Smooth muscle cell of the coronary artery (primary cell): ENCODE measurements around the gene PLPPR3. TPM values are rescaled to one million over a fixed set of nuclear protein-coding genes. Genes with fewer than 3 reads are reported as not detected.

Experiments
- total RNA-seq: library from RNA; depleted of rRNA; stranded (reverse); fragments of >200 nt; gene quantifications from 2 replicates; pipeline ENCODE4 v1.2.3, GENCODE V29; 2014; ENCODE audit warnings: low replicate concordance

Gene PLPPR3, protein sequence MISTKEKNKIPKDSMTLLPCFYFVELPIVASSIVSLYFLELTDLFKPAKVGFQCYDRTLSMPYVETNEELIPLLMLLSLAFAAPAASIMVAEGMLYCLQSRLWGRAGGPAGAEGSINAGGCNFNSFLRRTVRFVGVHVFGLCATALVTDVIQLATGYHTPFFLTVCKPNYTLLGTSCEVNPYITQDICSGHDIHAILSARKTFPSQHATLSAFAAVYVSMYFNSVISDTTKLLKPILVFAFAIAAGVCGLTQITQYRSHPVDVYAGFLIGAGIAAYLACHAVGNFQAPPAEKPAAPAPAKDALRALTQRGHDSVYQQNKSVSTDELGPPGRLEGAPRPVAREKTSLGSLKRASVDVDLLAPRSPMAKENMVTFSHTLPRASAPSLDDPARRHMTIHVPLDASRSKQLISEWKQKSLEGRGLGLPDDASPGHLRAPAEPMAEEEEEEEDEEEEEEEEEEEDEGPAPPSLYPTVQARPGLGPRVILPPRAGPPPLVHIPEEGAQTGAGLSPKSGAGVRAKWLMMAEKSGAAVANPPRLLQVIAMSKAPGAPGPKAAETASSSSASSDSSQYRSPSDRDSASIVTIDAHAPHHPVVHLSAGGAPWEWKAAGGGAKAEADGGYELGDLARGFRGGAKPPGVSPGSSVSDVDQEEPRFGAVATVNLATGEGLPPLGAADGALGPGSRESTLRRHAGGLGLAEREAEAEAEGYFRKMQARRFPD
- total RNA-seq, result 0.15 and 1.2 TPM in 2 replicates

DNA sequence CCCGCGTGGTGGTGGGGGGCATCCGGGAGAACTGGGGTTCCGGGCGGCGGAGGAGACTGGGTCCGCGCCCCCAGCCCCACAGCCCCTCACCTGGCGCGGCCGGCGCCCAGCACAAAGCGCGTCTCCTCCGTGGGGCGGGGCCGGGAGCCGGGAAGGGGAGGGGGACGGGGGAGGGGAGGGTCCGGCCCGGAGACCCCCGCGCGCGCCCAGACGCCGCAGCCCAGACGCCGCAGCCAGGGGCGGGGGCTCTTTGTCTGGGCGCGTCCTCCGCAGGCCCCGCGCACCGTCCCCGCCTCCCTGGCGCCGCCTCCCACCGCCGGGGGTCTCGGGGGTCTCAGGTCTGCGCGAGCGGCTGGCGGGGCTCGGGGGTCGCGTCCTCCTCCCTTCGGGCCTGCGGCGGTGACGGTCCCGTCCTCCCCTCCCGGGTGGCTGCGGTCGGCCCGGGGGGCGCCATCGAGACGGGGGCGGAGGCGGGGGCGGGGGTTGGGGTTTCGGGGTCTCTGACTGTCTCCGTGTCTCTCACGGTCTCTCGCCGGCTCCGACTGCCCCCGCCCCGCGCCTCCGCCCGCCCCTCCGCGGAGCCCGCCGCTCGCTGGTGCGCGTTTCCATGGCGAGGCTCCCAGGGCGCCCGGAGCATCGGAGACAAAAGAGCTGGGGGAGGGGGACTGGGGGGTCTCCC lies at the start of gene PLPPR3:
Gene PLPPR3, minus strand, starts transcription at position 131 of the 679 bp plus-strand sequence. CDS start 396 bp downstream, outside the sequence.

DNA sequence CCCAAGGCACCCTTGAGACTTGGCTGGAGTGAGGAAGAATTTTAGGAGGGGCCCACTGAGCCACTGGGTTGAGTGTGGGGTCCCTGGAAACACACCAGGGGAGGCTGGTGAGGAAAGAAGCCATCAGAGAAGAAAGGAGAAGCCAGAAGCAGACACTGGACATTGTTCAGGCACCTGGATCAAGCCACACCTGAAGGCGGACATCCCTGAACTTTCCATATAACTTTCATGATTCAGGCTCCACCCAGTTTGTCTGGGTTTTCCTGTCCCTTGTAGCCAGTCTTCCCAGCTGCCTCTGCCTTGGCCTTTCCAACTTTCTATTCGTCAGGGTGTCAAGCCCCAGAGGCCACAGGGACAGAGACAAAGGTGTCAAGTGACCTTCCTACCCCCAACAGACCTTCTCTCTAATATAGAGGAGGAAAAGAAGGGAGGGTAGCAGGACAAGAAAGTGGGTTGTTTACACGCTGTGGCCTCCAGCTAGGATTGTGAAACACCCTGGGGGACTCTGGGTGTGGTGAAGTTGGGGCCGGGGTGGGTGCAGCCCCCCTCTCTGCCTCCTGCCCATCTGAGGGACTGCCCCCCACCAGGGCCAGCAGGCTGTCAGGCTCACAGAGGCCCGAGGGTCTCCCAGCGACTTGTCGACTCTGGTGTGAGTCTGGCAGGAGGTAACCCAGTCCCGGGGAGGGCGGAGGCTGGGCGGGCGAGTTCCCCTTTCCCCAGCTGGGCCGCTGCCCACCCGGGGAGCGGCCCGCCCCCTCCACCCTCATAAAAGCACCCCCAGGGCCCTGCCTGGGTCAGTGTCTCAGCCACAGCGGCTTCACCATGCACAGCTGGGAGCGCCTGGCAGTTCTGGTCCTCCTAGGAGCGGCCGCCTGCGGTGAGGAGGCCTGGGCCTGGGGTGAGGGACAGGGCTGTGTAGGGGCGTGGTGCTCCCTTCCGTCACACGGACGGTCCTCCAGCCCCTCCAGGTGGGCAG lies 37.4 kb upstream of the PLPPR3 start, which contains the start of gene CFD:
Gene CFD, plus strand, starts transcription at position 797 of the 976 bp plus-strand sequence. Its CDS starts 26 bp downstream, at position 823.

DNA sequence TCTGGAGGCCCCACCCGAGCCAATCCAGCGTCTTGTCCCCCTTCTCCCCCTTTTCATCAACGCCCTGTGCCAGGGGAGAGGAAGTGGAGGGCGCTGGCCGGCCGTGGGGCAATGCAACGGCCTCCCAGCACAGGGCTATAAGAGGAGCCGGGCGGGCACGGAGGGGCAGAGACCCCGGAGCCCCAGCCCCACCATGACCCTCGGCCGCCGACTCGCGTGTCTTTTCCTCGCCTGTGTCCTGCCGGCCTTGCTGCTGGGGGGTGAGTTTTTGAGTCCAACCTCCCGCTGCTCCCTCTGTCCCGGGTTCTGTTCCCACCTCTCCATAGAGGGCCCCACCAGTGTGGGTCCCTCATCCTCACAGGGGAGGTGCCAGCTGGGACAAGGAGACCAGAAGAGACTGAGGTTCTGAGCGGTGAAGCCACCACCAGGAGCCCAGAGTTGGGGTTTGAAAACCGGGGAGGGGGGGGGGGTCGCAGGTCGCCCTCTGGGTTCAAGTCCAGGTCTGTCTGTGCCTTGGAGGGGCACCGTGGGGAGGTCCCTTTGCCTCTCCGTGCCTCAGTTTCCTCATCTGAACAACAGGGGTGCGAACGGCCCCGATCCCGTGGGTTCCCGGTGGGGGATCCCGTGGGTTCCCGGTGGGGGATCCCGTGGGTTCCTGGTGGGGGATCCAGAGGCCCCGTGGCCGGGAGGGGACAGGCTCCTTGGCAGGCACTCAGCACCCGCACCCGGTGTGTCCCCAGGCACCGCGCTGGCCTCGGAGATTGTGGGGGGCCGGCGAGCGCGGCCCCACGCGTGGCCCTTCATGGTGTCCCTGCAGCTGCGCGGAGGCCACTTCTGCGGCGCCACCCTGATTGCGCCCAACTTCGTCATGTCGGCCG lies 30.6 kb upstream of the PLPPR3 start, which contains the start of gene ELANE:
Gene ELANE, plus strand, starts transcription at position 168 of the 878 bp plus-strand sequence. Its CDS starts 26 bp downstream, at position 194.

DNA sequence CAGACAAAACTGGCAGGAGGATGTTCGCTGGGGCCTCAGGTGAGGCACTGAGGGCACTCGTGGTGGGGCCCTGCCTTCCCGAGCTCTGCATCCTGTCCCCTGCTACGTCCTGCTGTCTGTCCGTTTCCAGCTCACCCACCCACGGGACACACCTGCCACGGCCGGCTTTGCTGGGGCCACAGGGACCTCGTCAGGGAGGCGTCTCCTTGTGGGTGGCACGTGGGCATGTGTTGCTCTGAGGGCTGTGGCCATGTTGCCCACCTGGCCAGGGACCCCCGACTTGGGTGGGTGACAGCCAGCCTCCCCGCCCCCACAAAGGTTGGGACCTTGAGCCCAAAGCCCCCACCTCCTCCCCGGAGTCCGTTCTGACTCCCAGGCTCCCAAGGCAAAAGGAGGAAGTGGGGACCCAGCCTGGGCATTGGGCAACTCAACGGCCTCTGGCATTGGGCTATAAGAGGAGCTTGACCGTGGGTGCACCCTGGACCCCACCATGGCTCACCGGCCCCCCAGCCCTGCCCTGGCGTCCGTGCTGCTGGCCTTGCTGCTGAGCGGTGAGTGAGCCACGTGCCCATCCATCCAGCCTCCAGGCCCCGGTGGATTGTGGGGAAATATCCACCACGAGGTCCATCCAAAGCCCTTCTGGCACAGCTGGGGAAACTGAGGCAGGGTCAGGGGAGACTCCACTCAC lies 18.9 kb upstream of the PLPPR3 start, which contains the start of gene PRTN3:
Gene PRTN3, plus strand, starts transcription at position 481 of the 688 bp plus-strand sequence. Its CDS starts 10 bp downstream, at position 491.

DNA sequence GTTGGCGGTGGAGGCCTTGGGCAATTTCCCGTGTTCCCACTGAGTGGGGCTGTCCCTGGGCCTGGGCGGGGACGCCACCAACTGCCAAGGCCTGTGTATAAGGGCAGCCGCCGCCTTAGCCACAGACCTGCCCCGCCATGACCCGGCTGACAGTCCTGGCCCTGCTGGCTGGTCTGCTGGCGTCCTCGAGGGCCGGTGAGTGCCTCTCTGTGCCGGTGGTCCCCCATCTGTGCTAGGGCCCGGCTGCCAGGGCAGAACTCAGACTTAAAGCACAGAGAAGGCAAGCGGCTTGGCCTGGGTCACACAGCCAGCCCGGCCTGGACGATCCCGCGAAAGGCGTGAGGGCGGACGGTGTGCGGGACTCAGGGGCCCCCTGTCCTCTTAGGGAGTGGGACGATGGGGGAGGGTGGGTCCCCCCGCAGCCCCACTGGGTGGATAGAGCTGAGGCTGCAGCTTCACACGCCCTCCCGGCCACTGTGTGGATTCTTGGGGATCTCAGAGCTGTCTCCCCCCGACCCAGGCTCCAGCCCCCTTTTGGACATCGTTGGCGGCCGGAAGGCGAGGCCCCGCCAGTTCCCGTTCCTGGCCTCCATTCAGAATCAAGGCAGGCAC lies 6.1 kb upstream of the PLPPR3 start, which contains the start of gene AZU1:
Gene AZU1, plus strand, starts transcription at position 128 of the 612 bp plus-strand sequence. Its CDS starts 10 bp downstream, at position 138.

DNA sequence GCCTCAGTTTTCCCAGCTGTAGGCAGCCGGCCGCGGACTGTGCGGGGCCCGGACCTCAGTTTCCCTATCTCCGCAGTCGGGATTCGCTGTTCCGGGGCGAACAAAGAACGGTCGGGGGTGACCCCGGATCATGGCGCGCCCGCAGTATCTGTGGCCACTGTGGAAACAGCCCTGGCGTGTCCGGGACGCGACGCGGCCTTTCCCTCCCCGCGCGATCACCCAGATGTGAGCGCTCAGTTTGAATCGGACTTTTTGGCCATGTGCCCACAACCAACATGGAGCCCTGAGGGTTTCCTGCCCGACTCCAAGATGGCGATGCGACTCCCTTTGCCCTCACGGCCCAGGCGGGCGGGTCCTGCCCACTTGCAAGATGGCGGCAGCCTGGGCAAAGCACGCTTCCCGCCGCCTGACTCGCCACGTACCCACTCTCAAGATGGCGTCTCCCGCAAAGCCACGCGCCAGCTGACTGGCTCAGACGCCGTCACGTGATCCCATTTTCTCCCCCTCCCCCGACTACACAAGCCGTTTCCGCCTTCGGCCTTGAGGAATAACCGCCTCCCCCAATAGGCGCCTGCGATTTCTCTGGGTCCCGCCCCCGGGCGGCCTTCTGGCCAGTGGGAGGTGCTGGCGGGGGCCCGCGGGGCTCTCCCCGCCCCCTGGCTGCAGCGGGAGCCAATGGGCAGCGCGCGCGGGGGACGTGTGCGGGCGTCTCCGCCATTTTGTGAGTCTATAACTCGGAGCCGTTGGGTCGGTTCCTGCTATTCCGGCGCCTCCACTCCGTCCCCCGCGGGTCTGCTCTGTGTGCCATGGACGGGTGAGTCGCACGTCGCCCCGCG lies 24.8 kb downstream of the PLPPR3 start, which contains the start of gene PTBP1:
Gene PTBP1, plus strand, starts transcription at position 761 of the 836 bp plus-strand sequence. Its CDS starts 46 bp downstream, at position 807.

Other genes with a start within 250 kb of the PLPPR3 start
- gene BSG, start 249.4 kb downstream of the PLPPR3 start, total RNA-seq, result 284 and 347 TPM in 2 replicates
- 0.30 and 1.2 TPM in 2 replicates for gene HCN2, start 232.1 kb downstream of the PLPPR3 start, total RNA-seq
- gene POLRMT, start 188.4 kb downstream of the PLPPR3 start, total RNA-seq, result 16.6 and 19.8 TPM in 2 replicates
- gene FGF22, start 182.1 kb downstream of the PLPPR3 start, total RNA-seq, result not detected in 2 replicates
- 6.2 and 24.2 TPM in 2 replicates for gene RNF126, start 158.7 kb downstream of the PLPPR3 start, total RNA-seq
- 22.8 and 81.7 TPM in 2 replicates for gene FSTL3, start 145.6 kb downstream of the PLPPR3 start, total RNA-seq
- not detected in 2 replicates for gene PRSS57, start 126.5 kb downstream of the PLPPR3 start, total RNA-seq
- 6.0 and 26.7 TPM in 2 replicates for gene PALM, start 113.0 kb downstream of the PLPPR3 start, total RNA-seq
- gene MISP, start 70.8 kb downstream of the PLPPR3 start, total RNA-seq, result under 0.01 TPM in 1 of 2 replicates, not detected in the other
- gene PTBP1, start 24.5 kb downstream of the PLPPR3 start, total RNA-seq, result 77.1 and 91.9 TPM in 2 replicates
- gene AZU1, start 5.9 kb upstream of the PLPPR3 start, total RNA-seq, result not detected in 2 replicates
- gene PRTN3, start 19.0 kb upstream of the PLPPR3 start, total RNA-seq, result not detected in 2 replicates
- 0.15 TPM in 1 of 2 replicates, not detected in the other for gene ELANE, start 30.3 kb upstream of the PLPPR3 start, total RNA-seq
- gene CFD, start 37.7 kb upstream of the PLPPR3 start, total RNA-seq, result 0.83 and 156 TPM in 2 replicates
- 23.5 and 33.1 TPM in 2 replicates for gene MED16, start 71.2 kb upstream of the PLPPR3 start, total RNA-seq
- not detected in 2 replicates for gene RNU6-9, start 71.5 kb upstream of the PLPPR3 start, total RNA-seq
- gene R3HDM4, start 91.3 kb upstream of the PLPPR3 start, total RNA-seq, result 6.8 and 24.8 TPM in 2 replicates
- gene KISS1R, start 95.4 kb upstream of the PLPPR3 start, total RNA-seq, result not detected in 2 replicates
- 7.6 and 15.2 TPM in 2 replicates for gene ARID3A, start 104.1 kb upstream of the PLPPR3 start, total RNA-seq
- gene WDR18, start 162.4 kb upstream of the PLPPR3 start, total RNA-seq, result 37.1 and 127 TPM in 2 replicates
- 0.23 and 0.45 TPM in 2 replicates for gene GRIN3B, start 178.5 kb upstream of the PLPPR3 start, total RNA-seq
- gene TMEM259, start 199.2 kb upstream of the PLPPR3 start, total RNA-seq, result 41.3 and 58.0 TPM in 2 replicates
- not detected in 2 replicates for gene RNU6-2, start 199.6 kb upstream of the PLPPR3 start, total RNA-seq
- gene CNN2, start 204.7 kb upstream of the PLPPR3 start, total RNA-seq, result 268 and 324 TPM in 2 replicates
- 2.2 and 8.4 TPM in 2 replicates for gene ABCA7, start 218.2 kb upstream of the PLPPR3 start, total RNA-seq
- 0.82 and 4.7 TPM in 2 replicates for gene ARHGAP45, start 245.2 kb upstream of the PLPPR3 start, total RNA-seq